HL-60 (cell line): ENCODE measurements around the gene ADPRHL1.

Experiments
- DNase-seq, 2 experiments: peaks; one replicate each; pipeline ENCODE4 v3.0.0-alpha.2; 2010 to 2020; ENCODE audit warnings: low read depth in 1 of 2, low spot score in 1 of 2
- H3K27ac ChIP-seq: fragments of 250-450 bp; sonication (Bioruptor Pico); replicated peaks from 2 replicates; pipeline ENCODE4 v1.5.1; 2020; ENCODE audit warnings: mild to moderate bottlenecking, moderate library complexity
- H3K27me3 ChIP-seq: fragments of 250-450 bp; sonication (Bioruptor Pico); 2 replicates; pipeline ENCODE4 v1.5.1; 2021; ENCODE audit warnings: mild to moderate bottlenecking, moderate library complexity; ENCODE audit not compliant: insufficient read depth, poor library complexity, severe bottlenecking
- H3K4me3 ChIP-seq: replicated peaks from 2 replicates; pipeline ENCODE4 v1.5.1; 2011; ENCODE audit warnings: mild to moderate bottlenecking, control low read depth, low read length; ENCODE audit not compliant: insufficient read depth
- CTCF ChIP-seq: IDR thresholded peaks from one replicate; pipeline ENCODE4 v1.5.1; 2011; ENCODE audit warnings: low read length, control low read depth, inconsistent platforms; ENCODE audit not compliant: insufficient read depth
- GABPA ChIP-seq: IDR thresholded peaks from 2 replicates; pipeline ENCODE4 v1.6.1; 2012; ENCODE audit warnings: low read depth
- POLR2AphosphoS5 ChIP-seq: IDR thresholded peaks from 2 replicates; pipeline ENCODE4 v1.6.1; 2012; ENCODE audit warnings: low read depth
- REST ChIP-seq: IDR thresholded peaks from 2 replicates; pipeline ENCODE4 v1.6.1; 2012; ENCODE audit warnings: low read depth; ENCODE audit not compliant: insufficient replicate concordance
- SPI1 ChIP-seq: IDR thresholded peaks from 2 replicates; pipeline ENCODE4 v1.6.1; 2012; ENCODE audit warnings: low read depth, mild to moderate bottlenecking, borderline replicate concordance

Gene ADPRHL1

DNA sequence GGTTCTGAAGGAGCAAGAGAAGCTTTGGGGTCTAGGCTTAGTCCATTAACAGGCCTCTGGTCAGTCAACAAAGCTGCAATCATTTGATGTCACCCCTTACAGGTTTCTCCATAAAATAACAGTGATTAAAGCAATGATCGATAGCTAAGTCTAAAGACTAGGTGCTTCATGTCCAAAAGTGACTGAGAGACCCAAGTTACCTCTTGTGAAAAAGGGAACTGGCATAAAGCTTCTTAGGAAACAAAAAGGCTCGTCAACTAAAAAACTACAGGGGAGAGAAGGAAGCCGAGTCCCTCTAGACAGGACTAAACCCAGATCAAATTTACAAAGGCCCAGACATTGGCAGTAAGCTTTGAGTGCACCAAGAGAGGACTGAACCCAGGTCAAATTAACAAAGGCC, 35.0 kb upstream of the ADPRHL1 start:
- DNase-seq: peak in 1 of 2 experiments; percentile 28
- TF ChIP-seq SPI1 (peak; percentile 90), CTCF (no peak), GABPA (no peak)
- 0 out of 2 replicates have a peak overlapping the region, but pooled peaks have one; percentile 1 for H3K27ac ChIP-seq
- no peaks in the 10 kb centered on the region for H3K27me3 ChIP-seq
- H3K4me3 ChIP-seq: no peak overlapping the region

- no peaks in the 10 kb centered on the region for H3K27me3 ChIP-seq
- TF ChIP-seq REST (no peak), GABPA (no peak), SPI1 (no peak), CTCF (no peak), POLR2AphosphoS5 (no peak)
- H3K27ac ChIP-seq: no peak overlapping the region
- no peak for DNase-seq
- H3K4me3 ChIP-seq: no peak overlapping the region
These were observed 33.4 kb upstream of the ADPRHL1 start for GRCh38 chr13:113486698-113487097.

- no peak overlapping the region for H3K4me3 ChIP-seq
- no peak overlapping the region for H3K27ac ChIP-seq
- no peaks in the 10 kb centered on the region for H3K27me3 ChIP-seq
- no peak for DNase-seq
- TF ChIP-seq POLR2AphosphoS5 (no peak), SPI1 (no peak), GABPA (no peak), REST (no peak), CTCF (no peak)
These were observed 32.3 kb upstream of the ADPRHL1 start for GRCh38 chr13:113485545-113485944.

GRCh38 chr13:113483504-113484293, 30.4 kb upstream of the ADPRHL1 start:
- no peaks in the 10 kb centered on the region for H3K27me3 ChIP-seq
- H3K27ac ChIP-seq: no peak overlapping the region
- TF ChIP-seq POLR2AphosphoS5: no peak
- TF ChIP-seq CTCF: no peak
- no peak for TF ChIP-seq REST
- TF ChIP-seq GABPA: no peak
- no peak for TF ChIP-seq SPI1
- no peak for DNase-seq
- no peak overlapping the region for H3K4me3 ChIP-seq
